Measurements from ENCODE around the gene ARHGEF9.

The ARHGEF9 gene

DNA sequence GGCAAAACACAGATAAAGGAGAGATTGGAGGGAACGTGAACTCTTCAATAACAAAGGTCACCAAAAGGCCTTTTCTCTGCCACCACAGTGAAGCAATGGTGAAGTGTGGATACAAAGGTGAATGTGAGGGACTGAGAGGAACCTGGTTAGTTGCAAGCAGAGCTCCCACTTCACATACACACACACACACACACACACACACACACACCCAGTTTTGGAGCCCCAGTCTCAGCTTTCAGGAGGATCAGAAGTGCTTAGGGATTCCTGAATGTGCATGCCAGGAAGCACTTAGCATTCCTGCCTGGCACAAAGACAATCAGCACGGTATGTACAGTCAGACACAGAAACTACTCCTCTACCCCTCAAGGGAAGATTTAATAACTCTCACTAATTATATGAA, 71.5 kb downstream of the ARHGEF9 start:
- TF ChIP-seq, protein P1, sequence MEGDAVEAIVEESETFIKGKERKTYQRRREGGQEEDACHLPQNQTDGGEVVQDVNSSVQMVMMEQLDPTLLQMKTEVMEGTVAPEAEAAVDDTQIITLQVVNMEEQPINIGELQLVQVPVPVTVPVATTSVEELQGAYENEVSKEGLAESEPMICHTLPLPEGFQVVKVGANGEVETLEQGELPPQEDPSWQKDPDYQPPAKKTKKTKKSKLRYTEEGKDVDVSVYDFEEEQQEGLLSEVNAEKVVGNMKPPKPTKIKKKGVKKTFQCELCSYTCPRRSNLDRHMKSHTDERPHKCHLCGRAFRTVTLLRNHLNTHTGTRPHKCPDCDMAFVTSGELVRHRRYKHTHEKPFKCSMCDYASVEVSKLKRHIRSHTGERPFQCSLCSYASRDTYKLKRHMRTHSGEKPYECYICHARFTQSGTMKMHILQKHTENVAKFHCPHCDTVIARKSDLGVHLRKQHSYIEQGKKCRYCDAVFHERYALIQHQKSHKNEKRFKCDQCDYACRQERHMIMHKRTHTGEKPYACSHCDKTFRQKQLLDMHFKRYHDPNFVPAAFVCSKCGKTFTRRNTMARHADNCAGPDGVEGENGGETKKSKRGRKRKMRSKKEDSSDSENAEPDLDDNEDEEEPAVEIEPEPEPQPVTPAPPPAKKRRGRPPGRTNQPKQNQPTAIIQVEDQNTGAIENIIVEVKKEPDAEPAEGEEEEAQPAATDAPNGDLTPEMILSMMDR (IDR thresholded peaks at IDR 0.05; ENCODE audit: low read depth, low read length, missing control alignments): no peak
- DNase-seq (ENCODE audit: low read depth): no peak
- H3K4me3 ChIP-seq (ENCODE audit: low read depth, low read length): no peak overlapping the region

DNA sequence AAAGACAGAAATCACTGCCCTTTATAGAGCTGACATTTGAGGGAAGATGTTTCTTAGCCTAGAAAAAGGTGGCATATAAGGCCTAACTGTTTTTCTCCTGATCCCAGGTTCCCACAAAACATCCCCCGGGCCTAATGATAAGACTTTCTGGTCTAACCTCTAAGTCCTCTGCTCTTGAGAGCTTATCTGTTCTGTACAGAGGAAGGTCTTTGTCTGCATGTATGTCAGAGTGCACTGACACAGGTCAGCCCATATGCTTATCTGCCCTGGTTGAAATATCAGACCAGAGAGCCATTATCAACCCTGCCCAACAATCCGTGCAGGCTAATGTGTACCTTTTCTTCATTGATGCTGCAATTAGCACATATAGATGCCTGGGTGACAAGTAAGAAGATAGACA, 76.2 kb downstream of the ARHGEF9 start:
- TF ChIP-seq, protein P1 (IDR thresholded peaks at IDR 0.05; ENCODE audit: low read depth, low read length, missing control alignments): no peak
- H3K4me3 ChIP-seq (ENCODE audit: low read depth, low read length): no peak overlapping the region
- no peak for DNase-seq (ENCODE audit: low read depth)

DNA sequence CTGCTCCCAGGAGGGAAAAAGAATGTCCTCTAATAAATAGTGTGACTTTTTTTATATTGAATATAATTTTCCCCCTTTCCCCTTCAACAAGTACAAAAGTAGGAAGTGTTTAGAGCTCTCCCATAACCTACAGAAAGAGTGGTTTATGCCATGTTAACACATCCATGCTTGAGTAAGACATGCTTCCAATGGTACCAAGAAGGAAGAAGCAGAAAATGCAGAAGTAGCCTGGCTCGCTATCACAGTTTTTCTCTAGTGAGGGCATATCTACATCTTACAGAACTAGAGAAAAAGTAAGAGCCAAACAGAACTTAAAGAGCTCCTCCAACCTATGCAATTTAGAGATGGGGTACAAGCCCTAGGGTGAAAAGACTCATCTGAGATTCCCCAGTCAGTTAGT, 82.5 kb downstream of the ARHGEF9 start:
- DNase-seq (ENCODE audit: low read depth): no peak
- TF ChIP-seq, protein P1 (IDR thresholded peaks at IDR 0.05; ENCODE audit: low read depth, low read length, missing control alignments): no peak
- no peak overlapping the region for H3K4me3 ChIP-seq (ENCODE audit: low read depth, low read length)

DNA sequence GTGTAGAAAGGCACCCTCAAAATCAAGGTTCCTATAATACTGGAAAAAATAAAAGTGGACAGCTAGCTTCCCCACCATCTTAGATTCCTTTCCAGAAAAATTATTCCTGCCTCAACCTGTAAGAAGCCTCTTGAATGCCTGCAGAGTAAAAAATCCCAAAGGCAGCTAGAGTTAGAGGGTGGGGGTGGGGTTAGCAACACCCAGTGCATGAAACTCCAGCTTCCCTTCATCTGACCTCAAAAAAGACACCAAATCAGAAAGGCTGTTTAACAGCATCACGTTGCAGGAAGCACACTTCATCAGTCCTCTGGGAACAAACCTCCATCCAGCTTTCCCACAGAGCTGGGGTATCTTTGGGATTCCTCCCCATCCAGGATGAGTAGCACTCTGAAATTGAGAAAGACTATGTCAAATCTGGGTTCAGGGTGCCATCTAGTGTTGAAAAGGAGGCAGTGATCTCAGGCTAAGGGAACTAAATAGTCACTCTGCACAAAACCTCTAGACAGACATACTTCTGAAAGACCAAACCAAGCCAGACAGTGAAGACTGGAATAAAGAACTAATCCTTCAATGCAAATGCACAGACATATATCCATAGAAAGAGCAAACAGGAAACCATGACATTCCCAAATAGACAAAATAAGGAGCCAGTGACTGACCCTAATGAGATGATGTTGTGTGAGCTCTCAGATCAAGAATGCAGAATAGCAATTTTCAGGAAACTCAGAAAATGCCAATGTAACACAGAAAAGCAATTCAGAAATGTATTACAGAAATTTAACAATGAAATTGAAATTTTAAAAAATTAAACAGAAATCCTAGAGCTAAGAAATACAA, 97.9 kb downstream of the ARHGEF9 start:
- no peak overlapping the region for H3K4me3 ChIP-seq (ENCODE audit: low read depth, low read length)
- TF ChIP-seq, protein P1 (IDR thresholded peaks at IDR 0.05; ENCODE audit: low read depth, low read length, missing control alignments): peak; percentile 57
- peak; percentile 5 for DNase-seq (ENCODE audit: low read depth)

DNA sequence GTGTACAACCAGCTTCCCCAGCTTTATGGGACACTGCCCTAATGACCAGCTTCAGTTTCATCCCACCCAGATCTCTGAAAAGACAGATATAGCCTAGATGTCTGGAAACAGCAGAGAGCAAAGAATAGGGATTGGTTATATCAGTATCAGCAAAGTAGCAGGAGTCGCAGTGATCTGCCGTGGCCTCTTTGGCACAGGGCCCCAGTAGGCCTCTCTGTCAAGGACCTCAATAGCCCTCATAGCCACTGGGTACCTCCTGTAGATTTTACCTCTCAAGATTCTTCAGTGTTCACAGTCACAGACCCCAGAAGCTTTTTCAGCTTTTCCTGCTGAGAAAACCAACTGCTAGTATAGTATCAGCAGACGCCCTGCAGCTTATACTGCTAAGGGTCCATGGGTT, 104.6 kb downstream of the ARHGEF9 start:
- no peak for DNase-seq (ENCODE audit: low read depth)
- H3K4me3 ChIP-seq (ENCODE audit: low read depth, low read length): no peak overlapping the region
- TF ChIP-seq, protein P1 (IDR thresholded peaks at IDR 0.05; ENCODE audit: low read depth, low read length, missing control alignments): no peak

DNA sequence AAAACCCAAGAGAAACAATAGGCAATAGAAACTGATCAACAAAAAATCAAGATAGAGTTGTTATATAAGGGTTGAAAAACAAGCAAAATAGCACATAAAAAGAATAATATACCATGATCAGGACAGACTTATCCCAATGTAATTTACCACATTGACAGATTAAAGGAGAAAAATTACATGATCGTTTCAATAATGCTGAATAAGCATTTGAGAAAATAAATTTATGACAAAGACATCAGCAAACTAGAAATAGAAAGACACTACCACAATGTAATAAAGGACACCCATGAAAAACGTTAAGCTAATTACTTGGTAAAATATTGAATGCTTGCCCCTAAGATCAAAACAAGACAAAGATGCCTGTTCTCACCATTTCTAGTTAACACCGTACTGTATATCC, 105.6 kb downstream of the ARHGEF9 start:
- no peak for DNase-seq (ENCODE audit: low read depth)
- TF ChIP-seq, protein P1 (IDR thresholded peaks at IDR 0.05; ENCODE audit: low read depth, low read length, missing control alignments): no peak
- no peak overlapping the region for H3K4me3 ChIP-seq (ENCODE audit: low read depth, low read length)

DNA sequence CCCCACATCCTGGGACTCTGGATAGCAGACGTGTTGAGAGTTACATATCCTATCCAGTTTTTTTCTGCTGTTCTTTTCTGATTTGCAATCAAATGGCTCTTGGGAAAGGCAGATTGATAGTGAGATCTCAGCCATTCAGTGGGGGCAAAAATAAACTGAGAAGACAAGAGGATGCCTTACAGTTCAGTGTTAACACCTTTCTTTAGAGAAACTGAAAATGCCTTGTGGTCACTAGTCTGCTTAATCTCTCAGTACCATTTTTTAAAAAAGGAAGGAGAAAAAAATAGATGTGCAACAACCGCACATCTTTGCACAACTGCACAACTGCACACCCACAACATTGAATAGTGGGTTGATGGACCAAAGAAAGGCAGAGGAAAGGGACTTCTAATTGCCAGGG, 109.3 kb downstream of the ARHGEF9 start:
- no peak for DNase-seq (ENCODE audit: low read depth)
- H3K4me3 ChIP-seq (ENCODE audit: low read depth, low read length): no peak overlapping the region
- TF ChIP-seq, protein P1 (IDR thresholded peaks at IDR 0.05; ENCODE audit: low read depth, low read length, missing control alignments): no peak
